Measurements from ENCODE around the gene CCR6.

The CCR6 gene

GRCh38 chr6:167153521-167153959 lies 30.6 kb downstream of the CCR6 start:
- Histone ChIP-seq H3K4me3 (ENCODE audit: severe bottlenecking) (no peak overlapping the region), H3K36me3 (ENCODE audit: low read depth) (no peaks in the 10 kb centered on the region), H3K4me1 (ENCODE audit: insufficient read depth, poor library complexity, severe bottlenecking) (no peaks in the 10 kb centered on the region), H3K27ac (ENCODE audit: poor library complexity, severe bottlenecking) (no peak overlapping the region), H3K27me3 (ENCODE audit: insufficient read depth, poor library complexity, severe bottlenecking) (no peaks in the 10 kb centered on the region), H3K9me3 (ENCODE audit: severe bottlenecking) (no peaks in the 10 kb centered on the region)
- no peak for TF ChIP-seq CTCF (IDR thresholded peaks at IDR 0.05; ENCODE audit: poor library complexity, severe bottlenecking)
- ATAC-seq (ENCODE audit: low read depth) (no peak), DNase-seq (ENCODE audit: low spot score) (no peak)

GRCh38 chr6:167154291-167154690 lies 31.4 kb downstream of the CCR6 start:
- no peak for ATAC-seq (ENCODE audit: low read depth)

GRCh38 chr6:167154895-167155294 lies 32.0 kb downstream of the CCR6 start:
- Histone ChIP-seq H3K27ac (ENCODE audit: poor library complexity, severe bottlenecking) (no peak overlapping the region), H3K36me3 (ENCODE audit: low read depth) (no peaks in the 10 kb centered on the region), H3K9me3 (ENCODE audit: severe bottlenecking) (no peaks in the 10 kb centered on the region), H3K27me3 (ENCODE audit: insufficient read depth, poor library complexity, severe bottlenecking) (no peaks in the 10 kb centered on the region), H3K4me1 (ENCODE audit: insufficient read depth, poor library complexity, severe bottlenecking) (no peaks in the 10 kb centered on the region), H3K4me3 (ENCODE audit: severe bottlenecking) (no peak overlapping the region)
- DNase-seq (ENCODE audit: low spot score): no peak
- no peak for TF ChIP-seq CTCF (IDR thresholded peaks at IDR 0.05; ENCODE audit: poor library complexity, severe bottlenecking)
- no peak for ATAC-seq (ENCODE audit: low read depth)

More at GRCh38 chr6:167154291-167154690, 31.4 kb downstream of the CCR6 start:
- Histone ChIP-seq H3K4me3 (ENCODE audit: severe bottlenecking) (no peak overlapping the region), H3K9me3 (ENCODE audit: severe bottlenecking) (no peaks in the 10 kb centered on the region), H3K27me3 (ENCODE audit: insufficient read depth, poor library complexity, severe bottlenecking) (no peaks in the 10 kb centered on the region), H3K27ac (ENCODE audit: poor library complexity, severe bottlenecking) (no peak overlapping the region), H3K4me1 (ENCODE audit: insufficient read depth, poor library complexity, severe bottlenecking) (no peaks in the 10 kb centered on the region), H3K36me3 (ENCODE audit: low read depth) (no peaks in the 10 kb centered on the region)
- no peak for DNase-seq (ENCODE audit: low spot score)
- TF ChIP-seq CTCF (IDR thresholded peaks at IDR 0.05; ENCODE audit: poor library complexity, severe bottlenecking): no peak

- no peak for DNase-seq (ENCODE audit: low spot score)
- Histone ChIP-seq H3K9me3 (ENCODE audit: severe bottlenecking) (no peaks in the 10 kb centered on the region), H3K4me3 (ENCODE audit: severe bottlenecking) (no peak overlapping the region), H3K27ac (ENCODE audit: poor library complexity, severe bottlenecking) (no peak overlapping the region), H3K4me1 (ENCODE audit: insufficient read depth, poor library complexity, severe bottlenecking) (no peaks in the 10 kb centered on the region), H3K36me3 (ENCODE audit: low read depth) (no peaks in the 10 kb centered on the region), H3K27me3 (ENCODE audit: insufficient read depth, poor library complexity, severe bottlenecking) (no peaks in the 10 kb centered on the region)
- no peak for TF ChIP-seq CTCF (IDR thresholded peaks at IDR 0.05; ENCODE audit: poor library complexity, severe bottlenecking)
- ATAC-seq (ENCODE audit: low read depth): no peak
Measured at GRCh38 chr6:167157414-167157813, 34.5 kb downstream of the CCR6 start.

GRCh38 chr6:167157863-167158262 lies 35.0 kb downstream of the CCR6 start, which contains the start of gene GPR31:
TSS of gene GPR31 (minus strand) at chr6:167157980. CDS start at chr6:167157831, 149 bp downstream.
- no peak for TF ChIP-seq CTCF (IDR thresholded peaks at IDR 0.05; ENCODE audit: poor library complexity, severe bottlenecking)
- Histone ChIP-seq H3K27ac (ENCODE audit: poor library complexity, severe bottlenecking) (no peak within 1 kb of the TSS), H3K4me1 (ENCODE audit: insufficient read depth, poor library complexity, severe bottlenecking) (no peaks in the 10 kb centered on the region), H3K9me3 (ENCODE audit: severe bottlenecking) (no peaks in the 10 kb centered on the region), H3K36me3 (ENCODE audit: low read depth) (no peaks in the 10 kb centered on the region), H3K27me3 (ENCODE audit: insufficient read depth, poor library complexity, severe bottlenecking) (no peaks in the 10 kb centered on the region), H3K4me3 (ENCODE audit: severe bottlenecking) (no peak within 1 kb of the TSS)
- no peak for DNase-seq (ENCODE audit: low spot score)
- ATAC-seq (ENCODE audit: low read depth): no peak

All from RWPE2 (cell line).